GM18861 (cell line): ENCODE measurements around the gene SLC48A1.

Source experiments
- ATAC-seq: cut with Tn5 transposase; IDR thresholded peaks from one replicate; pipeline ENCODE4 v1.9.1; 2021; ENCODE audit not compliant: unreplicated experiment

Gene SLC48A1

GRCh38 chr12:47773062-47773857, at the start of gene SLC48A1:
TSS of gene SLC48A1 (plus strand) at chr12:47773238. CDS start at chr12:47773305, 67 bp downstream.
- ATAC-seq = peak; percentile 55

GRCh38 chr12:47725091-47725772, 47.8 kb upstream of the SLC48A1 start, which contains the start of gene ENDOU:
TSS of gene ENDOU (minus strand) at chr12:47725490. CDS start at chr12:47725413, 77 bp downstream.
- no peak for ATAC-seq

GRCh38 chr12:47725893-47726292, 47.1 kb upstream of the SLC48A1 start:
- peak; percentile 88 for ATAC-seq

GRCh38 chr12:47729233-47729632, 43.8 kb upstream of the SLC48A1 start:
- ATAC-seq = no peak

DNA sequence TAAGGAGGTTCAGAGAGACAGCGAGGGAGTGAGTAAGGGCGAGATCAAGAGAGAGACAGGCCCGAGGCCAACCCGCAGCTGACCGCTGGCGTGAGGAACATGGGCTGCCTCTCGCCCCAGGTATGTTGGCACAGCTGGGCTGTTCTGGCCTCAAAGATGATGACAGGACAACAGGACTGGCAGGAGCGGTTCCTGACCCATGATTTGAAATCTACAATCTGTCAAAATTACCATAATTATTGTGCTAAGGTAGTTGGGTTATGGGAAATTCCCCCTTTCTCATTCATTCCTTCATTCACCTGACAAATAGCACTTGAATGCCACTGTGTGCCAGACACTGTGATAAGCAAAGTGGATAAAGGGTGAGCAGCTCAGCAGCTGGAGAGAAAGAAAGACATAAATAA, 42.7 kb upstream of the SLC48A1 start:
- ATAC-seq = no peak

DNA sequence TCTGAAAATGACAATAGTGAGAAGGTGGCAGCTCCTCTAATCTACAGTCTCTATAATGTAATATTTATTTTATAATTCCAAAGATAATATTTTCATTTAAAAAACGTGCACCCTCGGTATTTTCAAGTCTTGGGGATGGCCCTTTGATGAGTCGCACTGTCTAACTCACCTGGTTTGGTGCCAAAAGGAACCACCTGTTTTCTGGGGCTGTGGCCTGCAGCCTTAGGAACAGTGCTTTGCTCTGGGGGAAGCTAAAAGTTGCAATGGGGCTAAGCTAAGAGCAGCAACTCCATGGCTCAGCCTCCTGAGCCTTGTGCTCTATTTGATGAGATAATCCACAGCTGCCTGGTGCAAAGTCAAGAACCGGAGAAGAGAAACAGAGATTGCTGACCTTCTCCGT, 41.3 kb upstream of the SLC48A1 start:
- no peak for ATAC-seq

GRCh38 chr12:47732504-47732903, 40.5 kb upstream of the SLC48A1 start:
- no peak for ATAC-seq

DNA sequence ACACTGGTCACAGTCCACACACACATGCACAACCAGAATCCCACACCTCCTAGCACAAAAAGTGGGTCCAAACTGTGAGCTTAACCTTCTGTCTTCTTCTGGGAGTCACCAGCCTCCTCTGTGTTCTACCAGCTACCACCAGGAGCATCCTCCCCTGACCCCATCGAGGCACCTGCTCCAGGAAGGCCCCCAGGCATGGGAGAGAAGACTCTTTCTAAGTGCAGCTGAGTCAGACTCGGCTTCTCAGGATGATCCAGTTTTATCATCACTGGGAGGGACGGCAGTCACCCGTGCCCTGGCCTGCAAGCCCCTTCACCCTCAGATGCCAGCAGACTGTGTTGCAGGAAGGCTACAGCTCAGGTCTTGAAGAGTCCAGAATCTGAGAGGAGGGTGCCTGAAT, 39.9 kb upstream of the SLC48A1 start:
- no peak for ATAC-seq

DNA sequence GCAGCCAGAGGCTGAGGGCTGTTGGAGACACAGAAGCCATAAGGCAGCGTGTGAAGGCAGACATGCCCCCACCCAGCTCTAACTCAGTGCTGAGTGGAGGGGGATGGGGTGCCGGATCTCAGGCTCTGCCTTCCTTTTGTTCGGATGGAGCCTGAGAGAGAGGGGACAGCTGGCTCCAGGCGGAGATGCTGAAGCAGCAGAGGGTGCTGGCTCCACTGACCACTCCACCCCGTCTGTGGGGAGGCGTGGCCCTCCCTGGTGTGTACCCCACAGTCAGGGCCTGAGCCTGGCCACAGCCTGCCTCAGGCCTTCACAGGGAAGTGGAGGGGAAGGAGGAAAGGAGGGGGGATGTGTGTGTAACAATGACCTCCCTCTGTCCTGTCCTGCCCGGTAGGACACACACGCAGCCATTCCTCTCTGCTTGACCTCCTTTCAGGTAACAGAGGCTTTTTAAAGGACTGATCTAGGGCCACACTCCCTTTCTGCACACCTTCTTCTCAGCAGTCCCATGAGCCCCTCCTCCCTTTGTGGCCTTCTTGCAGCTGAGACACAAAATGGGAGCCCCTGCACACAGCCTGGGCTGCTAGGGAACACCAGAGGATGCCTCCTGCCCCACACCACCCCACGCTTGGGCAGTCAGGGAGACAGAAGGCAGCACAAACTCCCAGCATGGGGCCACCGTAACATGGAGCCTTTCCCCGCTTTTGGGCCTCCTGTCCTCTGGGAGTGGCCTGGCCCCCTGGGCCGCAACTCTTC, 38.1 kb upstream of the SLC48A1 start:
- ATAC-seq = no peak

- no peak for ATAC-seq
These were observed 37.4 kb upstream of the SLC48A1 start for GRCh38 chr12:47735649-47736048.

- no peak for ATAC-seq
These were observed 36.8 kb upstream of the SLC48A1 start for GRCh38 chr12:47736216-47736615.

DNA sequence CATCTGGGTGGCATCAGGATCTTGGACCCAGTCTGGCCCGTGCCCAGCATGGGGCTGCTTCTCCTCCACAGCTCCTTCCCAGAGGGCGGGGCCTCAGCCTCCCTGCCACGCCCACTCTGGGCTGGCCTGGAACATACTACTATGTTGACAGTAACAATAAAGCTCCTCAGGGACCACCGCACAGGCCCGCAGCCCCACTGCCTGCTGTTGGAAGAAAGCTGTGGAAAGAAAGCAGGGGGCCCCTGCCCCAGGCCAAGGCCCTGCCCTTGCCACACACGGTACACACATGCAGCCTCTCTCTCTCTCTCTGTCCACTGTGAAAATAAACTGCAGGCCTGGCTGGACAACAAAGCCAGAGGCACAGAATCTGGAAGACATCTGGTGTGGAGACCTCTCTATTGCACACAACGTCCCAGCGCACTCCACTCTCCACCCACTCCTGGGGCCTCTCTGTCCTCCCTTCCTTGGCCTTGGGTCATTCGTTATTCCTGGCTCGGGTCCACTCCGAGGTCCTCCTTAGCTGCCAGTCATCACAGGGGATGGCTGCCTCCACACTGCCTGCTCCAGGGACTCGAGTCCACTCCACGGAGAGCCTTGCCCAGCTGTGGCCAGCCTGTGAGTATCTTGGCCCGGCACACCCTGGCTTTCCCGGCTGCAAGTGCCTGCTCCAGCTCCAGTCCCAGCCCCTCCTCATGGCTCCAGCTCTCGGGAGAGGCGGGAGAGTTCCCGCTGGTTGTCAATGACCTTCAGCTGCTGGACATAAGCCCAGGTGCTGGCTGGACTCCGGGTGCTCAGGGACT, 36.0 kb upstream of the SLC48A1 start:
- ATAC-seq = no peak

DNA sequence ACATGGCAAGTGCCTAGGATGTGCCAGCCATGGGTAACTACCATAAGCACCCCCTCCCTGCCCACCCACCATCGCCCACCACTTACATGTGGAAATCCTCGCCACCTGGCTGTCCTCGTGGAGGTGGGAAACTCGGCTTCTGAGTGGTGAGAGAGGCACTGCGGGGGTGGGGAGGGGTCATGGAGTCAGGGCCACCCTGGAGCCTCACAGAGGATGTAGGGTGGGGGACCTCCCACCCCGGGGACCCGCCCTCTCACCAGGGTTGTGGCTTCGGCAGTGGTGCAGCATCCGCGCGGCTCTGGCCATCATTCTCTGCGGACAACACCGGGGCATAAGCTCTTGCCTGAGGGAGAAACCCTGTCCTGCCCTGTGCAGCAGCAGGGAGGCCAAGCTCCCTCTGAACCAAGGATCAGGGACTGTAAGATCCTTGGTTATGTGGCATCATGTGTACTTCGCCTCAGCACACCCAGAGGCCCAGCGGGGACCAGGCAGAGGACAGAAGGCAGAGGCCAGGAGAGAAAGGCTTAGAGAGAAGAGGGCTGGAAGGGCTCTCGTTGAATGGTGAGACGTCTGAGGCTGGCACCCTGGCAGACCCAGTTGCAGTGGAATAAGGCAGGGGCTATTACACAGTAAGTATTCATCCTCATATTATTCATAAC, 35.0 kb upstream of the SLC48A1 start:
- no peak for ATAC-seq

GRCh38 chr12:47739297-47739696, 33.7 kb upstream of the SLC48A1 start:
- no peak for ATAC-seq

- peak; percentile 58 for ATAC-seq
These were observed 33.1 kb upstream of the SLC48A1 start for GRCh38 chr12:47739979-47740378.

DNA sequence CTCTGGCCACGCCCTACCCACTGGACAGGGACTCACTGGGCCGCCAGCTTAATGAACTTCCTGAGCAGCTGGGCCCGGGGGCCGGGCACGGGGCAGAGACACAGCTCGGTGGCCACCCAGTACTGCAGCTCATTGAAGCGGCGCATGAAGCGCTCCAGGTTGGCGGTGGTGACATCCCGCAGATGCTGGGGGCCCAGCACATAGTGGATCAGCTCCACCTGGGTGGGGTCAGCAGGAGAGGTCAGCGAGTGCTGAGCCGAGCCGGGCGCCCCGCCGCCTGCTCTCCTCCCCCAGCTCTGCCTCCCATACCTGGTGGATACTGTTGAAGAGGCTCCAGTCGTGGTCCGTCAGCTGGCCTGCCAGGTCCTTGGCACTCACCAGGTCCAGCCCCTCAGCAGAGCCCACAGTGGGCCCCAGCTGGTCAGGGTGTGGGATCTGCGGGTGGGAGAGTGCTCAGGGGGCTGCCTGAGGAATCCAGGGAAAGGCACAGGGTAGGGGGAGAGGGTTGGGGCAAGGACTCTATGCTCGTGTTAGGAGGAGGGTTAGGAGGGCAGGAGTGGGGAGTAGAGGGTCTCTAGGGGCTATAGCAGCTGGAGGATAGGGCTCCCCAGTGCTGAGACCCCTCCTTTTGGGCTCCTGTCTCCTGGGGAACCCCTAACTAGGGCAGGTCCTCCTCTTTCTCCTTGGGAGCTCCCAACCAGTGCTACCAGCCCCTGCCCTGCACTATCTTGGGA, 32.3 kb upstream of the SLC48A1 start:
- peak; percentile 43 for ATAC-seq

- ATAC-seq = peak; percentile 37
These were observed 31.7 kb upstream of the SLC48A1 start for GRCh38 chr12:47741340-47741703.

- no peak for ATAC-seq
These were observed 30.7 kb upstream of the SLC48A1 start for GRCh38 chr12:47742253-47742825.

DNA sequence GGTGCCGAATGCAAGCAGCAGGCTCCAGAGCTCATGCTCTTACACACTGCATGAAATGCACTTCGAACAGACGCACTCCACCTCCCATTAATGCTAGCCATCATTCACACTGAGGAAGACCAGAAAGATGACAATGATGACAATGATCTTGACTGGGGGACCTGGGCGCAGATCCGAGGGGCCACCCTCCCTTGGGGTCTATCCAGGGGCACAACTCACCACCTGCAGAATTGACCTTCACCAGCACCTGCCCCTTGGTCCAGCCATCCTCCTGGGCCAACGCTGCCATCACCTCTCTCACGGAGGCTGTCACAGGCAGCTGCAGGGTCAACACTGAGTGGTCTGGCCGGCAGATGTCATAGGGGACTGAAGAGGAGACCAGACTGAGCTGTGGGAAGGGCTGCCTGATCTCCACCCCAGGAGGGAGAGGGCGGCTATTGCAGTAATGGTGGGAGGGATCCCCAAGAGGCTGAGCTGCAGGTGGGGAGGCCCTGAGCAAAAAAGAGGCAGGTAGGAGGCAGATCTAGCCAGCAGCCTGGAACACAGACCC, 29.7 kb upstream of the SLC48A1 start:
- no peak for ATAC-seq
